Stomach (tissue), 4 donors: ENCODE measurements around the gene SVOPL.

Experiments
- CTCF ChIP-seq, 7 experiments: fragments of 450-650 bp in 4 of 7; fragments of 200-600 bp in 3 of 7; sonication (generic) in 3 of 7; IDR thresholded peaks; one replicate each; pipeline ENCODE4 v1.5.1; 2016 to 2019; ENCODE audit warnings: antibody characterized with exemption in 7 of 7, control low read depth in 2 of 7, mild to moderate bottlenecking in 1 of 7
- POLR2AphosphoS5 ChIP-seq, 3 donors: sonication (generic); formaldehyde crosslinking; IDR thresholded peaks; one replicate each; pipeline ENCODE4 v1.6.1; 2016; ENCODE audit warnings: antibody characterized with exemption in 3 of 3

- no peak for TF ChIP-seq CTCF (IDR thresholded peaks at IDR 0.05)
- TF ChIP-seq POLR2AphosphoS5 (IDR thresholded peaks at IDR 0.05), result no peak
Observed at GRCh38 chr7:138610671-138611170, 90.4 kb downstream of the SVOPL start.
